GM12801 (cell line): ENCODE results near the gene MCTP1.

Experiments used
- CTCF ChIP-seq: IDR thresholded peaks from one replicate; pipeline ENCODE4 v1.5.1; 2011; ENCODE audit warnings: control low read depth; ENCODE audit not compliant: insufficient read length; ENCODE audit errors: extremely low read depth

Gene MCTP1

GRCh38 chr5:95178046-95178651 is 106.7 kb downstream of the MCTP1 start:
- TF ChIP-seq CTCF, result no peak

- TF ChIP-seq CTCF, result no peak
These were observed 107.4 kb downstream of the MCTP1 start for GRCh38 chr5:95177456-95177855.

GRCh38 chr5:95175106-95175505 is 109.8 kb downstream of the MCTP1 start:
- no peak for TF ChIP-seq CTCF

GRCh38 chr5:95172659-95173058 is 112.2 kb downstream of the MCTP1 start:
- TF ChIP-seq CTCF, result no peak

GRCh38 chr5:95164861-95165260 is 120.0 kb downstream of the MCTP1 start:
- TF ChIP-seq CTCF, result no peak

GRCh38 chr5:95163079-95163478 is 121.8 kb downstream of the MCTP1 start:
- TF ChIP-seq CTCF, result no peak

GRCh38 chr5:95162231-95162992 is 122.5 kb downstream of the MCTP1 start:
- no peak for TF ChIP-seq CTCF
